Measurements from ENCODE around the gene RPL31. TPM values are rescaled to one million over a fixed set of nuclear protein-coding genes. Genes with fewer than 3 reads are reported as not detected.

The RPL31 gene
- total and polyA plus RNA-seq, 9 of the 15 experiments (the other 6 are each of a cell fraction or from before 2014, with no cell fraction given), result 1,176 to 6,037 (median 2,997) TPM

DNA sequence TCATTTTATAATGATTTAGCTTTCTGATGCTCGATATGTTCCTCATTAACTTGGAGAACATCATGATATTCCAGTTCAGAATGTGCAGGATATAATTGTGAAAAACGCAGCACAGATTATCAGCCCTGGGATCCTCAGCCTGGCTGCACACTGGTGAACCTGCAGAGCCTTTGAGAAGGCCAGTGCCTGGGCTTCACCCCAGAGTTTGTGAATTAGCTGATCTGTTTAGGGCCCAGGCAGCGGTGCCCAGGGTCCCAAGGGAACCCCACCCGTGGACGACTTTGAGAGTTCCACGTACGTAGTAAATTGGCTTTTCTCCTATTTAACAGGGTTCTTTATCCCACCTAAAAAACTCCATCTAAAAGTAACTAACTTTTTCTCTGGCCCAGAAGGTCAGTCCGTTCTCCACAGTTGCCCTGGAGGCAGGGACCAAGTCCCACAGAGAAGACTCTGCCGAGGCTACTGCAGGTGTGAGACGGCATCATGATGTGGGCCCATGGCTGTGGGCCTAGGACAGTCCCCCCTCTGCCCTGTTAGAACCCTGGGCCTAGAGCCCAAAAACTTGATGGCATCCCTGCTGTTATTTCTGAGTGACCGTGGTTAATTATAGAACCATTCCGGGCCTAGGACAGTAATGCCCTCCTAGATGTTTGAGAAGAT is 39.6 kb upstream of the RPL31 start:
- H3K9me1 ChIP-seq (ENCODE audit: control insufficient read depth, insufficient read depth, low read length), result no peaks in the 10 kb centered on the region
- TF ChIP-seq ILF3 (IDR thresholded peaks at IDR 0.05; ENCODE audit: borderline replicate concordance), result no peak
- TF ChIP-seq NFRKB (IDR thresholded peaks at IDR 0.05; ENCODE audit: low read depth), result no peak
- no peak for TF ChIP-seq NEUROD1 (IDR thresholded peaks at IDR 0.05; ENCODE audit: borderline replicate concordance, low read depth, low read length, partially characterized antibody)
- no TSS peak for BruUV-seq (replicated peaks)
- DNase-seq (ENCODE audit: extremely low read depth in 1 of 4, low spot score in 3 of 4), result no peak
- intact Hi-C loops (cut with micrococcal nuclease), result no loop called here
- H3K4me1 ChIP-seq (replicated peaks in 1 of 2; ENCODE audit: control insufficient read depth in 2 of 2, insufficient read depth in 2 of 2, low read length in 2 of 2), result no peaks in the 10 kb centered on the region
- no peaks in the 10 kb centered on the region for H3K79me2 ChIP-seq (ENCODE audit: control insufficient read depth, insufficient read depth, low read length)
- POLR2A ChIA-PET, result interaction anchor here (0.5 kb wide), 1 partner anchor 229 kb away, joined by 3 read pairs; no protein-coding TSS in a partner anchor
- no peak overlapping the region for H3K27ac ChIP-seq (ENCODE audit: extremely low read depth, low read depth, low read length)
- H3K4me3 ChIP-seq, result no peak overlapping the region
- in situ Hi-C loops (cut with MboI), result no loop called here
- H3K9me3 ChIP-seq (replicated peaks; ENCODE audit: control insufficient read depth, insufficient read depth, low read depth, low read length), result no peaks in the 10 kb centered on the region
- WGBS (ENCODE audit: insufficient coverage, low coverage, missing lambda C conversion rate), result under 1% methylated on average over 12 of the region's 12 CpGs
- no peak overlapping the region for H3K9ac ChIP-seq (ENCODE audit: insufficient read depth in 1 of 2, low read depth in 2 of 2, low read length in 2 of 2)
- no peak for FAIRE-seq
- CTCF ChIA-PET (ENCODE audit: low intra/inter-chr PET ratio), result no interaction called here
- H4K20me1 ChIP-seq (replicated peaks; ENCODE audit: control insufficient read depth, insufficient read depth, low read length), result no peaks in the 10 kb centered on the region
- no peaks in the 10 kb centered on the region for H3K36me3 ChIP-seq (ENCODE audit: control insufficient read depth, insufficient read depth, low read length)
- no peak overlapping the region for H2AFZ ChIP-seq (ENCODE audit: low read depth, low read length)
- peaks cover 31 to 59% of the 10 kb centered on the region in 2 experiments for H3K27me3 ChIP-seq (ENCODE audit: control insufficient read depth in 2 of 2, insufficient read depth in 2 of 2, low read length in 2 of 2)
- H3K4me2 ChIP-seq (ENCODE audit: insufficient read depth, low read length), result no peak overlapping the region
- no peak for ATAC-seq

DNA sequence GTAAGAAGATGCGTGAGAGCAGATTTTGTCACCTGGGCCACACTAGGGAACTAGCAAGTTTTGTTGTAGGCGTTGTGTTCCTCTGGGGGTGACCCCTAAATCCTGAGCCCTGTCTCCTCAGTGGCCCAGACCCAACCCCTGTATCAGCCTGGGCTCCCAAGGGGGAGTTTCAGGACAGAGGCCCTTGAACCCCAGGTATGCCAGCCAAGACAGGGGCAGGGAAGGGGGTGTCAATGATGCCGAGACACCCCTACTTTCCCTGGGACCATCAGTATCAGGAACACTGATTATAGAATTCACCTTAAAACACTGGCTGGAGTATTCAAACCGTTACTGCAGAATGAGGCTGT is 39.1 kb upstream of the RPL31 start:
- in situ Hi-C loops (cut with MboI), result no loop called here
- Histone ChIP-seq H3K9me1 (ENCODE audit: control insufficient read depth, insufficient read depth, low read length) (no peaks in the 10 kb centered on the region), H4K20me1 (replicated peaks; ENCODE audit: control insufficient read depth, insufficient read depth, low read length) (no peaks in the 10 kb centered on the region), H3K4me2 (ENCODE audit: insufficient read depth, low read length) (no peak overlapping the region), H3K4me1 (replicated peaks in 1 of 2; ENCODE audit: control insufficient read depth in 2 of 2, insufficient read depth in 2 of 2, low read length in 2 of 2) (no peaks in the 10 kb centered on the region), H2AFZ (ENCODE audit: low read depth, low read length) (no peak overlapping the region), H3K9me3 (replicated peaks; ENCODE audit: control insufficient read depth, insufficient read depth, low read depth, low read length) (no peaks in the 10 kb centered on the region), H3K79me2 (ENCODE audit: control insufficient read depth, insufficient read depth, low read length) (no peaks in the 10 kb centered on the region), H3K27ac (ENCODE audit: extremely low read depth, low read depth, low read length) (no peak overlapping the region), H3K36me3 (ENCODE audit: control insufficient read depth, insufficient read depth, low read length) (no peaks in the 10 kb centered on the region), H3K27me3 (ENCODE audit: control insufficient read depth in 2 of 2, insufficient read depth in 2 of 2, low read length in 2 of 2) (peaks cover 35 to 61% of the 10 kb centered on the region in 2 experiments), H3K9ac (ENCODE audit: insufficient read depth in 1 of 2, low read depth in 2 of 2, low read length in 2 of 2) (no peak overlapping the region), H3K4me3 (no peak overlapping the region)
- DNase-seq (ENCODE audit: extremely low read depth in 1 of 4, low spot score in 3 of 4), result no peak
- ChIA-PET CTCF (ENCODE audit: low intra/inter-chr PET ratio) (no interaction called here), POLR2A (no interaction called here)
- FAIRE-seq, result no peak
- BruUV-seq (replicated peaks), result no TSS peak
- intact Hi-C loops (cut with micrococcal nuclease), result no loop called here
- no peak for ATAC-seq
- WGBS (ENCODE audit: insufficient coverage, low coverage, missing lambda C conversion rate), result 5% methylated on average over 4 of the region's 4 CpGs
- TF ChIP-seq OTX1 (CRISPR knock-in tag; IDR thresholded peaks at IDR 0.05) (no peak), TFAM (CRISPR knock-in tag; conservative IDR thresholded peaks at IDR 0.05) (no peak), MCM7 (IDR thresholded peaks at IDR 0.05) (no peak), SRSF1 (IDR thresholded peaks at IDR 0.05; ENCODE audit: low read depth, low read length) (no peak)
- TF ChIP-seq, protein P1, sequence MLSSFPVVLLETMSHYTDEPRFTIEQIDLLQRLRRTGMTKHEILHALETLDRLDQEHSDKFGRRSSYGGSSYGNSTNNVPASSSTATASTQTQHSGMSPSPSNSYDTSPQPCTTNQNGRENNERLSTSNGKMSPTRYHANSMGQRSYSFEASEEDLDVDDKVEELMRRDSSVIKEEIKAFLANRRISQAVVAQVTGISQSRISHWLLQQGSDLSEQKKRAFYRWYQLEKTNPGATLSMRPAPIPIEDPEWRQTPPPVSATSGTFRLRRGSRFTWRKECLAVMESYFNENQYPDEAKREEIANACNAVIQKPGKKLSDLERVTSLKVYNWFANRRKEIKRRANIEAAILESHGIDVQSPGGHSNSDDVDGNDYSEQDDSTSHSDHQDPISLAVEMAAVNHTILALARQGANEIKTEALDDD (IDR thresholded peaks at IDR 0.05), result no peak
- TF ChIP-seq, protein P2, sequence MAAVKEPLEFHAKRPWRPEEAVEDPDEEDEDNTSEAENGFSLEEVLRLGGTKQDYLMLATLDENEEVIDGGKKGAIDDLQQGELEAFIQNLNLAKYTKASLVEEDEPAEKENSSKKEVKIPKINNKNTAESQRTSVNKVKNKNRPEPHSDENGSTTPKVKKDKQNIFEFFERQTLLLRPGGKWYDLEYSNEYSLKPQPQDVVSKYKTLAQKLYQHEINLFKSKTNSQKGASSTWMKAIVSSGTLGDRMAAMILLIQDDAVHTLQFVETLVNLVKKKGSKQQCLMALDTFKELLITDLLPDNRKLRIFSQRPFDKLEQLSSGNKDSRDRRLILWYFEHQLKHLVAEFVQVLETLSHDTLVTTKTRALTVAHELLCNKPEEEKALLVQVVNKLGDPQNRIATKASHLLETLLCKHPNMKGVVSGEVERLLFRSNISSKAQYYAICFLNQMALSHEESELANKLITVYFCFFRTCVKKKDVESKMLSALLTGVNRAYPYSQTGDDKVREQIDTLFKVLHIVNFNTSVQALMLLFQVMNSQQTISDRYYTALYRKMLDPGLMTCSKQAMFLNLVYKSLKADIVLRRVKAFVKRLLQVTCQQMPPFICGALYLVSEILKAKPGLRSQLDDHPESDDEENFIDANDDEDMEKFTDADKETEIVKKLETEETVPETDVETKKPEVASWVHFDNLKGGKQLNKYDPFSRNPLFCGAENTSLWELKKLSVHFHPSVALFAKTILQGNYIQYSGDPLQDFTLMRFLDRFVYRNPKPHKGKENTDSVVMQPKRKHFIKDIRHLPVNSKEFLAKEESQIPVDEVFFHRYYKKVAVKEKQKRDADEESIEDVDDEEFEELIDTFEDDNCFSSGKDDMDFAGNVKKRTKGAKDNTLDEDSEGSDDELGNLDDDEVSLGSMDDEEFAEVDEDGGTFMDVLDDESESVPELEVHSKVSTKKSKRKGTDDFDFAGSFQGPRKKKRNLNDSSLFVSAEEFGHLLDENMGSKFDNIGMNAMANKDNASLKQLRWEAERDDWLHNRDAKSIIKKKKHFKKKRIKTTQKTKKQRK (IDR thresholded peaks at IDR 0.05; ENCODE audit: borderline replicate concordance, low read depth, low read length), result no peak
- TF ChIP-seq, protein P3, sequence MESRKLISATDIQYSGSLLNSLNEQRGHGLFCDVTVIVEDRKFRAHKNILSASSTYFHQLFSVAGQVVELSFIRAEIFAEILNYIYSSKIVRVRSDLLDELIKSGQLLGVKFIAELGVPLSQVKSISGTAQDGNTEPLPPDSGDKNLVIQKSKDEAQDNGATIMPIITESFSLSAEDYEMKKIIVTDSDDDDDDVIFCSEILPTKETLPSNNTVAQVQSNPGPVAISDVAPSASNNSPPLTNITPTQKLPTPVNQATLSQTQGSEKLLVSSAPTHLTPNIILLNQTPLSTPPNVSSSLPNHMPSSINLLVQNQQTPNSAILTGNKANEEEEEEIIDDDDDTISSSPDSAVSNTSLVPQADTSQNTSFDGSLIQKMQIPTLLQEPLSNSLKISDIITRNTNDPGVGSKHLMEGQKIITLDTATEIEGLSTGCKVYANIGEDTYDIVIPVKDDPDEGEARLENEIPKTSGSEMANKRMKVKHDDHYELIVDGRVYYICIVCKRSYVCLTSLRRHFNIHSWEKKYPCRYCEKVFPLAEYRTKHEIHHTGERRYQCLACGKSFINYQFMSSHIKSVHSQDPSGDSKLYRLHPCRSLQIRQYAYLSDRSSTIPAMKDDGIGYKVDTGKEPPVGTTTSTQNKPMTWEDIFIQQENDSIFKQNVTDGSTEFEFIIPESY (CRISPR knock-in tag; IDR thresholded peaks at IDR 0.05), result no peak
